ENCODE measurements around the gene SLC19A1.
"Not testable (repeated sequence)": the region's sequence is repeated elsewhere in the genome, so short reads cannot be mapped to it uniquely, and the experiment has no call there.

The SLC19A1 gene

DNA sequence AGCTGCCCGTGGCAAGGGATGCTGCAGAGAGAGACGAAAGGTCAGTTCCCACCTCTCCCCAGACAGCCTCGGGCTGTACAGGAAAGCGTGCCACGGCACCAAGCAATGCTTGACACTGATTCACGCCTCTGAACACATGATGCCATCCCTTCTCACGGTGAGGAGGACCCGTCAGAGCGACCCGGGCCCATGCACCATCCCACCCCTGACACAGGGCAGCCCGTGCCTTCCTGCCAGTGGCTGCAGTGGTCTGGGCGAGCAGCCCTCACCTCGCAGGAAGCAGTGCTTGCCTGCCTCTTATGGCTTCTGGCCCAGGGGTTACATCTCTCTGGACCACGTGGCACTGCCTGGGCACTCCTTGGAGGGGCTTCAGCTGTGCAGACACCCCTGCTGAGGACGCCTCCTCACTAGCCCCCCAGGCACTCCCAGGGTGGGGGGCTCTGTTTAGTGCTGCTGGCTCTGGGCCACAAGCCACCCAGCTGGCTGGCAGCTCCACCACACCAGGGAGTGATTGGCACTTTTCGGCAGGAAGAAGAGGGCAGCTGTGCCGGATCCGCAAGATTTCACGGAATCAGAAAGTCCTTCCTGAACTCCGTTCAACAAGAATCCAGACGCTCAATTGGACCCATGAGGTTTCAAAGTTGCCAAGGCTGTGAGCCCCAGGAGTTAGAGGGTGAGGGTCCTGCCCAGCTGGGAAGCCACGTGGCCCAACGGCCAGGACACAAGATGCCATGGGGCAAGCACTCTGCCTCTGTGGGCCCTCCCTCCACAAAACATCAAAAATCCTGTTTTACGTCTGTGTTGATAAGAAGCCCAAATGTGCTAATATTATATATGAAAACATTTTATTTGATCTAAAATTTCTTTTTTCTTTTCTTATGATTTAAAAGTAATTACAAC lies 34.8 kb upstream of the SLC19A1 start:
- no peak for DNase-seq

DNA sequence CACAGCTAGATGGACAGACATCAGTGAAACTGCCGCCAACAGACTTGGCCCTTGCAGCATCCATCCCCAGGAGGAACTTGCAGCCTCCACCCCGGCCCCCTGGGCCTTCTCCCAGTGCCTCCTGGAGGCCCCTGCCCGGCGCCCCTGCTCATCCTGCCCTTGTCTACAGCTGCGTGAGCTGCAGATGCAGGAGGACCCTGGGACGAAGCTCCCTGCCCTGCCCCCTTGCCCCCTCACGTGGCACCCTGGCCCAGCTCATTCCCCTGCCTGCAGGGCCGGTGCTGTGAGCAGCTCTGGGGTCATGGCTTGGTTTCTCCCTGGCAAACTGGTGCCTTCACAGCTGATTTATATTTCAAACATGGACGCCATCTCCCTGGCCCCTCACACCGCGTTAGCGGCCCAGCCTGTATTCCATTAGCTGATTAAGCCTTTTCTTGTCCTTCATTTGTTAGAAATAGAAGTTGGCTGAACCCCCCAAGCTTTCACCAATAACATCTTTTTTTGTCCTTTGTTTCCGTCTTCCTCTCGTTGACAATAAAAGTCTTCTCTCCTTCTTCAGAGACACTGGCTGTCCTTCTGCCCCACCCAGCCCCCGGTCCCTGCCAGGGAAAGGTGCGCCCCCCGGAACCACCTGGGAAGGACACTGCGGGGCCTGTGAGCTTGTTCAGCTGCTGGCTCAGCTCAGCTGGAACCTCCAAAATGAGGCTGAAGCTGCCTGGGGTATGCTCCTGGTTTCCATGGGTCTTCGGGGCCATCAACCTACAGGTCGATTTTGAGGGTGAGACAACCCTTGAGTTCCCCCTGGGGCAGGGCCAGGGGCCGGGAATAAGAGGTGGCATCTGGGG lies 34.0 kb upstream of the SLC19A1 start:
- no peak for DNase-seq

DNA sequence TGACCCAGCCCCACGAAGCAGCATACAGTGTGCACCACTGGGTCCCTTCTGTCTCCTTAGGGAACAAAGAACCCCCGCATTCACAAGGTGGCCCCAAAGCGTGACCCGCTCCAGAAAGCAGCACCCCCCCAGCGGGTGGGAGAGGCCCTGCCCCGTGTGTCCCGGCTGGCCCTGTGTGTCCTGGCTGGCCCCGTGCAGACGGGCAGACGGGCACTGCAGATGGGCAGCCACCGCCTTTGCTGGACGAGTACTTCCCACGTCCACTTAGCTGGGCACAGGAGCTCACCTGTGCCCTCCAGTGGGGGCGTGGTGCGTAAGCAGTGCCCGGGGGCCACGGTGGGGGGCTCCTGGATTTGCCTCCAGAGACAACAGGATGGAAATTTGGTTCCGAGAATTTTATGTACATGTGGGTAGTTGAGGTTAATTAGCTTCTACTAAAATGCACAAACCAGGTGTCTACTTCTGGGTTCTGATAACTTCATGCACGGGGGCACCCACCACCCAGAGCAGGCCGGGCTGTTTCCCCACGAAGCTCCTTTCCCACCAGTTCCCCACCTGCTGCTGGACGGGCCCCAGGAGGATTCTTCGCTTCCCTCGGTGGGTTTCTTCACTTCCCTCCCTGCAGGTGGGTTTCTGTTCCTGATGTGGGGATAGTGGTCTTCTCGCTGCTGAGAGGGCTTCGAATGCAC lies 33.2 kb upstream of the SLC19A1 start:
- no peak for DNase-seq

DNA sequence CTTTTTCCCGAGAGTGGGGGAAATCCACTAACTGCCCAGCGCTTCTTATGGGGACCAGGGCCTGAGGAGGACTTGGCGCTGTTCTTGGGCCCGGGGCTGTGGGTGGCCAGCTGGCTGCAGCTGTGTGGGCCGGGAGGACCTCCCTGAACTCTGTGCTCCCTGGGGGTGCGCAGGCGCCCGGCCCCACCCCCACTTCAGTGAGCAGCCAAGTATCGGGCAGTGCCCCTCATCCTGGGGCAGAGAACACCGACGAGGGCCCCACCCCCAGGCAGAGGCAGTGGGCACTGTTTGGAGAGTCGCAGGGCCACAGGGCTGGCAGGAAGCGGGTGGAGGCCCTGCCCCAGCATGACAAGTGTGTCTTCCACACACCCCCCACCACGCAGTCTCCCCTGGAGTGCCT lies 32.5 kb upstream of the SLC19A1 start:
- DNase-seq: no peak

DNA sequence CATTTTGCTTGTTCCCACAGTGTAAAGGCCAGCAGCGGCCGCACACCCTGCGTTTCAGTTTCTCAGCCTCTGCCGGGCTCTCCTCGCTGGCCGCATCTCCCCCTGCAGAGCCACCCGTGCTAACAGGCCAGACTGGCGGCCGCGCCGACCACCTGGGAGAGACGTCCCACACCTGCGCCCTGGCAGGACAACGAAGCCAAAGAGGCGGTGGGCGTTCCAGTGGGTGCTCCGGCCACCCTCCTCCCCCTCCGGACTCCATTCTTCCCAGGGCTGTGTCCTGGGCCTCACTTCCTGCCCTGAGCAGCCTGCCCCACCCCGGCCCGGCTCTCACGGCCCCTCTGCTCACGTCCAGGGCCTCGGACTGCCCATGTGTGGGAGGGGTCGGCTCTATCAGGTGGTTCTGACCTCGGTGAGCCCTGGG lies 31.9 kb upstream of the SLC19A1 start:
- no peak for DNase-seq

DNA sequence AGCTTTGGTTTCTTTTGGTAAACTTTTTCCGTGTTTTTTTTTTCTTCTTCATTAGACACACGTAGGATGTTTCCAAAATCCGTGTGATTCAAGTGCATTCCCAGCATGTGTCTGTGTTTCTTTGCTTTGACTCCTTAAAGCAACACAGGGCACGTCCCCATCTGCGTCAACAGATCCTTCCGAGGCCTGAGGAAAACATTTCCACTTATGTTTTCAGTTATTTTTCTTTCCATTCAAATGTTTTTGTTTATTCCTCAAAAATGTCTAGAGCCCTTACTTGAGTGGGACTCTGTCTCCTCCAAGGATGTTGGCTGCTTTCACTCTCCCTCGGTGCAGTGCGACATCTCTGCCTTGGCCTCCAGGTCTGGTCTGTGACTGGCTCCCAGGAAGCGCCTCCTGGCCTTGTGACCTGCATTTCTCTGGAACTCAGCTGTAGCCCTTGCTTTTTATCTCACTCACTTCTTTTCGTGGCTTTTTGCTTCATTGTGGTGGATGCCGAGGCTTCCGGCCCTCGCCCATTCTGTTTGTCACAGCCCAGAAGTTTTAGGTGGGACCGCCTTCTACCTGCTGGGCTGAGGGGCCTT lies 31.3 kb upstream of the SLC19A1 start:
- DNase-seq: no peak

DNA sequence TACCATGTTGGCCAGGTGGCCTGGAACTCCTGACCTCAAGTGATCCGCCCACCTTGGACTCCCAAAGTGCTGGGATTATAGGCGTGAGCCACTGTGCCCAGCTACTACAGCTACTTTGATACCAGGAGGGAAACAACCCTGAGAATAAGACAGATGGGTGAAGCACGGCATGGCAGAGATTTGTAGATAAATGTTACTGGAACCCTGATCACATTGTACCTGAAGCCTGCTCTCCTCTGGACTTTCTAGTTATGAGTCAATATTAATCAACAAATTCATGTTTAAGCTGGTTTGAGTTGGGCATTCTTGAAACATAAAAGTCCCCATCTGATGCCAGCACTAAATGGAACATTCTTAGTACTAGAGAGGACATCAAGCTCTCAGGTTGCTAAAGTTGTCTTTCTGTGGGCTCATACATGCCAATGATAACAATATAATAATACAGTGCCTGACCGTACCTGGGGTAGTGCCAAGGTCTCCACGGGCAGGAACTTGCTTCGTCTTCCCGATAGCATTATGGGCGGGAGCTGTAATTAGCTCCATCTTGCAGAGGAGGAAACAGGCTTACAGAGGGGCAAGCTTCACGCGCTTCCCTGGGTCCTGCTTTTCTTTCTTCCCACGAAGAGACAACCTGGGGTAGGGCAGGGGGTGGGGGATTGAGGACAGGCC lies 30.7 kb upstream of the SLC19A1 start:
- no peak for DNase-seq

DNA sequence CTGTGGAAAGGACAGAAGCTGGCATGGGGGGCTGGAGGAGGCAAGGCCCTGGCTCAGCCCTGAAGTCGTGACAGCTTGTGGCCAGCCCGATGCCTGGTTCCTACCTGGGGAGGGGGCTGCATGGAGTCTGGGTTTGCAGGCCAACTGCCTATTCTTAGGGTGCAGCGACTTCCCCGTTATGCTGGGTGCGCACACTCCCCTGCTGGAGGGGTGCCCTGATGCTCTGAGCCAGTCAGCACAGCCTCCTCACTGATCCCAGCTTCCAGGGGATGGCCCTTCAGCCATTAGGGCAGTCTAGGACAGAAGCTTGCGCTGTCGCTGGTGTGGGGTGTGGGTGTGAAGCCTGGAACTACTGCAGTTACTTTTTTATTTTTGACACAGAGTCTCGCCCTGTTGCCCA lies 30.0 kb upstream of the SLC19A1 start:
- no peak for DNase-seq

DNA sequence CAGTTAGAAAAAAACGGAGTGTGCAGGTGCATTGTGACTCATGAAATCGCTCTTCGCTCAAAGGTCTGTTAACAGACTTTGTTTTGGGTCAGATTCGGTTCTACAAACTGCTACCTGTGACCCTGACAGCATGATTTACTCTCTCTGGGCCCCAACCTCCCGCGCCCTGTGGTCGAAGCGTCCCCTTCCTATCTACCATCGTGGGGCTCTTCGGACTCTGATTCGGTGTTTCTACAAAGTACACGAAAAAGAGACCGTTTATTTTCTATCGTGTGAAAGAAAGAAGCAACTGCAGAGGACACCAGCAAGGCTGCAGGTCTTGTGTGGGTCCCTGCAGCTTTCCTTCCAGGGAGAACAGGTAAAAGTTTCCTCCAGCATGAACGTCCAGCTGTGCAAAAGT lies 29.4 kb upstream of the SLC19A1 start:
- no peak for DNase-seq

DNA sequence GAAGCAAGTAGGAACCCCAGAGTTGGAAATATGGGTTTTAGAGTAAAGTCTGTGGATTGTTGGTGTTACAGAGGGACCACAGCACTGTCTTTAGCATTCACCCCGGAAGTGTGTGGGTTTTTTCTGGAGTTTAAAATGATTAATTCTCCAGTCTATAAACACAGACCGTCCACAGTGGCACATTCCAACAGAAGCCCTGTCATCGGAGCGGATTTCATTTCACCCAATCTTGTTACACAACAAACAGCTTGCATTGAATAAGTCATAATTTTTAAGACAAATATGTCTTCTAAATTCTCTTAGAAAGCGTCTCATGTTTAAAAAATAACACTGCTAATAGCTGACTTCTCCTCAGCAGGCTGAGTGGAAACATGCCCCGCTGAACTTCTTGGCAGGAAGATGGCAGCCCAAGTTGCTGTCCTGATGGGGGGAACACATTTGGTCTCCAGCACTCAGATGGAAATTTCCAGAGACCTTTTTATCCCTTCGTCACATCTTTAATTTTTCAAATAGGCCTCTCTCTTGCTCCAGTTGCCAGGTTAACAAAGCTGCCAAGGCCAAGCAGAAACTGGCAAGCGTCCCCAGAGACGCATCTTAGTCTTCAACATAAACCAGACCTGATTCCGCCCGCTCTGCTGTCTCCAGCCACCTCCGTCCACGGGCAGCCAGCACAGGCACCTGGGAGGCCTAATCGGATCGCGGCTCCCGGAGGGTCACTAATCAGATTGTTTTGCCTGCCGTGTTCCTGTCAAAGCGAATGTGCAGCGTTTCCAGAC lies 28.8 kb upstream of the SLC19A1 start:
- DNase-seq: no peak

DNA sequence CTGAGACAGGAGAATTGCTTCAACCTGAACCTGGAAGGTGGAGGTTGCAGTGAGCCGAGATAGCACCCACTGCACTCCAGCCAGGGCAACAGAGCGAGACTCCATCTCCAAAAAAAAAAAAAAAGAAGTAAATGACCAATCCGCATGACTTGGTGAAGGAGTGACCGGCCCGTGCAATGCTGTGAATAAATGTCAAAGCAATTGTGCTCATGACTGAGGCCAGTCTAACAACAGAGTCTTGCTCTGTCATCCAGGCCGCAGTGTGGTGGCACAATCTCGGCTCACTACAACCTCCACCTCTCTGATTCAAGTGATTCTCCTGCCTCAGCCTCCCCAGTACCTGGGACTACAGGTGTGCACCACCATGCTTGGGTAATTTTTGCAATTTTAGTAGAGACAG lies 27.8 kb upstream of the SLC19A1 start:
- no peak for DNase-seq

DNA sequence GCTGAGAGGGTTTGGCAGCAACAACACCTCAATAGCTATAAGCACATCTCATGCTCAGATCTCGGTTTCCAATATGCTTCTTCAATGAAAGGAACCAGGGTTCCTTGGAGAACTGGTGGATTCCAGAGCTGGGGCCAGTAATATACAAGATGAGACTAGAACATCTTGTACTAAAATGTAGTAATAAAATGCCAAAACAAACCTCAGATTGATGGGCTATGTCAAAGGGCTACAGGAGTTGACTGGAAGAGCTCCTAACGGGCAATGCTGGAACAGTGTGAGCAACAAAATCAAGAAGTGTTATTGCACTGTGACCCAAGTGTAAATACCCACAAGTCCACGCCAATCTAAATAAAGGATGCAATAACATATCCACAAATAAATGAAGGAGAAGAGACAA lies 26.1 kb upstream of the SLC19A1 start:
- no peak for DNase-seq

DNA sequence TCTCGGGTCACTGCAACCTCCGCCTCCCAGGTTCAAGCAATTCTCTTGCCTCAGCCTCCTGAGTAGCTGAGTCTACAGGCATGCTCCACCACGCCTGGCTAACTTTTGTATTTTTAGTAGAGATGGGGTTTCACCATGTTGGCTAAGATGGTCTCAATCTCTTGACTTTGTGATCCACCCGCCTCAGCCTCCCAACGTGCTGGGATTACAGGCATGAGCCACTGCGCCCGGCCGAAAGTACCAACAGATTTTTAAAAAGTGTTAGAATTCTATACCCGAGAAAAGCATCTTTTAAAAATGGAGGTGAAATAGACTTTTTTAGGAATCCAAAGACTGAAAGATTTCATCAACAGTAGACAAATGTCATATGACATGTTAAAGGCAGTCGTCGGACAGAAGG lies 21.9 kb upstream of the SLC19A1 start:
- DNase-seq: not testable (repeated sequence)

DNA sequence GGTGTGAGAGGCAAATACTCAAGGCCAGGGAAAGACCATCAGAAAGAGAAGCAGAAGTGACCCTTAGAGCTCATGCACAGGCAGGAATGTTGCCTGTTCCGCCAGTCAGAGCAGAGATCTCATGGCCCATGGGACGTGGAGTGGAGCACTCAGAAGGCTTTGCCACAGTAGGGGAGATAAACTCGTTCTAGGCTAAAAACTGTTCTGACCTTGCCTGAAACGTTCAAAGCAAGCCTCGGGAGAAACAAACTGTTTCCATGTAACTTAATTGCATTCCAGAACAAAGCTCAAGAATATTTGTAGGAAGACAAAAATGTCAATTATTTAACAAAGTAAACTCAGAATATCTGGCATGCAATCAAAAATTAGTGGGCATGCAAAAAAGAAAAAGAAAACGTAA lies 20.7 kb upstream of the SLC19A1 start:
- no peak for DNase-seq

DNA sequence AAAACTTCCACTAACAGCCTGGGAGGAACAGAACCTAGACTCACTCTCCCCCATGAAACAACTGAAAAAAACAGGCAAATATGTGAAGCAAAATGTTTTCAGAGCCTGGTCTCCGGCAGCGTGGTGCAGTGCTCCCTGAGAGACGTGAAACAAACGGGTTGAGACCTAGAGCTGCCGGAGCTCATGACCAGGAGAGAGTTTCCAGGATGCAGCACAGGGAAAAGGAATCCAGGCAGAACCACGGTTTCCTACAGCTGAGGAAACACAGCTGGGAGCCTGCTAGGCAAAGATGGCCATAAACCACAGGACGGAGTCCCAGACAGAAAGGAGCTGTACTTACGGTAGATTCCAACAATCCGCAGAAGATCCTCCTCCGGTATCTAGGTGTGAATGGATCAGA lies 20.2 kb upstream of the SLC19A1 start:
- no peak for DNase-seq

DNA sequence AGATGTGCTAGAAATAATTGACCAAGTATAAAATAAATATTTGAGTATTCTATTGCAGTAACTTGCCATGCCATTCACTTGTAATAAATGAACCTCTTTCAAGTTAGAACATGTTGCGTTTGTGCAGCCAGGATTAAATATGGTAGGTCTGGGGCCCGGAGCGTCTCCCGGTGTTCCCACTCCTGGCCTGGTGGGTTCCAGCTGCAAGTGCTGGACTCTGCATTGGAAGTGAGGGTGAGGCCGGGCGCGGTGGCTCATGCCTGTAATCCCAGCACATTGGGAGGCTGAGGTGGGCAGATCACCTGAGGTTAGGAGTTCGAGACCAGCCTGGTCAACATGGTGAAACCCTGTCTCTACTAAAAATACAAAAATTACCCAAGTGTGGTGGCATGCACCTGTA lies 19.0 kb upstream of the SLC19A1 start:
- not testable (repeated sequence) for DNase-seq

DNA sequence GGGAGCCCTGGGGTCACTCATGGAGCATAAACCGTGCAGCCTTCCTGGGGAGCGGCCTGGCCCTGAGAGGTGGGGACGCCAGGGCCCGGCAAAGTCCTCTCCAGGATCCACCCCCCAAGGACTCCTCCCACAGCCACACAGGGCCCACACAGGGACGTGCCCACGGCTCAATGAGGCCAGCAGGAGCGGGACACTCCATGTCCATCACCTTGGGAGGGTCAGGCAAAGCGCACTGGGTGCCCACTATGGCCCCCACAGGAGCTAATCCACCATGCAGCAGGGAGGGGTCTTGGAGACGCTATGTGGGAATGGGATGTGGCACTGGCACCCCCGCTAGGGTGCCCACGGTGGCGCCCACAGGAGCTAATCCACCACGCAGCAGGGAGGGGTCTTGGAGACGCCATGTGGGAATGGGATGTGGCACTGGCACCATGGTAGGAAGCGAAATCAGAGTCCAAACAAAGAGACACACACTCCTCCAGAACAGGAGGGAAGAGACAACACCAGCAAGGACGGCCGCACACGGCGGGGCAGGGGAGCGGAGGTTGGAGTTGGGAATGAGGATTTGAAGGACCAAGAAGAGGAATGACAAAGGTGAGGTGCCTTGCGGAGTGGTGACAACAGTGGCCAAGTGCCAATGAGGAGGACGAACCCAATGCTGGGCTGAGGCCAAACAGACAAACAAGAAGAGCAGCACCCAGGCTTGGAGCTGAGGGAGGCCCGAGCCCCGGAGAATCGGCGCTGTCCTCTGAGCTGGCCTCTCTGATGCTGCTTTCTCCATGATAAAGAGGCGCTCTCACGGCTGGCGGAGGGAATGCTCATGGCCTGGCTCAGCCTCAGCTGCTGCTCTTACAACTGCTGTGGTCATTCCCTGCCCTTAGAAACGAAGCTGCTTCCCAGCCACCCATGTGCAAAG lies 18.1 kb upstream of the SLC19A1 start:
- DNase-seq: no peak

DNA sequence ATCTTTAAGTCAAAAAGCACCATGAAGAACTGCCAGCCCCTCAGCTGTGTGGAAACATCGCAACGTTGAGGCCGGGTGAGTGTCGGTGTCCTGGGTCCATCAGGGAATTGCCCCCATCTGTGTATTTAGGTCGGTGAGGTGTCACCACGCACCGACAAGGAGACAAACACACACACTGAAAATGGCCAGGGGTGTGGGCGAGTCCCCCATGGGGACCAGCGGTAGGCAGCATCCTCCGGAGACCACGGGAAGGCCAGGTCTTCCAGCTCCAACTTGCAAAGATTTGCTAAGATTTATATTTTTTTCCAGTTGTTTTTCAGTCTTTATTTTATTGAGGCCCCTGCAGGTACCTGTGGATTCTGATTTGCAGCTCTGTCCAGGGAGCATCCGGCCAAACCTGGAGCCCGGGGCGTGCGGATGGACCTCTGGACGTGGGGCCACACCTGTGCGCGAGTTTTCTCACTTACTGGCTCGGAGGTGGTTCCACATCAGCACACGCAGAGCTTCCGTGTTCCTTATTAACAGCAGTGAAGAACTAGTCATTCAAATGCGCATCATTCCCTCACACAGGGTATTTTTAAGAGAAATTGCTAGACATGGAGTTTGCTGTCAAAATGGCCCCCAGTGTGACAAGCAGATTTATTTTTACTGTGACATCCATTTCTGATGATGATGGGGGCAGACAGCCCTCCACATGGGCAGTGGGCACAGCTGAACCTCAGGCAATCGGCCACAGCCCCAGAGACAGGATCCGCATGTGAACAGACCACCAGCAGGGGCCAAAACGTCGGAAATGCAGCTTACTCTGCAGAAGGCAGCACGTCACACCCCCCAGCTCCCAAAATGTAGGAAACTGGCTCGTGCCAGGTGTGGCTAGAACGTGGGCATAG lies 17.2 kb upstream of the SLC19A1 start:
- no peak for DNase-seq

DNA sequence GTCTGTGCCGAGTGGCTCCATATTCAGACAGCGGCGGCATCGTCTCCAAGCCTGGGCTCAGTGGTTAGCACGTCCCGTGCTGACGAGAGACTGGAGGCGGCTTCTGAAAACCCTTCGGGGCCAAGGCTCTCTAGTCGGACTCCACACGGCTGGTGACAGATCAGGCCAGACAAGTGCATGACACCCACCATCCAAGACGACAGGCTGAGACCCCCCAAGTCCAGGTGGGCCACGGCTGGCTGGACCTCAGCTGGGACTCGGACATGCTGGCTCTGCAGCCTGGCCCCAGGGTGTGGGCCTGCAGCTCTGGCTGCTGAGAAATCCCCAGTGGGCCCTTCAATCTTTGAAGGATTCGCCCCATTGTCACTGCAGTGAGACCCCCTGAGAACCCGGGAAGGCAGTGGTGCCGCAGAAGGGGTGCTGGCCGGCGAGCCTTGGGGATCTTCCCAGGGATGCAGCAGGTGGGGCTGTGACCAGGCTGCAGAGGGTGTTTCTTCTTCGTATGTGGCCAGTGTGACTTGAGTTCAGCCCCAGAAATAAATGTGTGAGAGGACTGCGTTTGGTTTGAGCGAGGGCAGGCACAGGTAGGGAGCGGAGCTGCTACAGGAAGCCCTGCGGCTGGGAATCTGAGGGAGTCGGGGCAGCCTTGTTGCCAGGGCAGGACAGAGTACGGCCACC lies 15.9 kb upstream of the SLC19A1 start:
- no peak for DNase-seq

All from effector CD8-positive, alpha-beta T cell (primary cell).